Stomach (tissue), 4 donors: ENCODE results near the gene TK2.

Source experiments
- CTCF ChIP-seq, 7 experiments: fragments of 450-650 bp in 4 of 7; fragments of 200-600 bp in 3 of 7; sonication (generic) in 3 of 7; IDR thresholded peaks; one replicate each; pipeline ENCODE4 v1.5.1; 2016 to 2019; ENCODE audit warnings: antibody characterized with exemption in 7 of 7, control low read depth in 2 of 7, mild to moderate bottlenecking in 1 of 7
- POLR2A ChIP-seq, 4 donors: fragments of 450-650 bp; IDR thresholded peaks; one replicate each; pipeline ENCODE4 v1.6.1; 2016; ENCODE audit warnings: antibody characterized with exemption in 4 of 4, control low read depth in 2 of 4, mild to moderate bottlenecking in 1 of 4, moderate library complexity in 1 of 4

DNA sequence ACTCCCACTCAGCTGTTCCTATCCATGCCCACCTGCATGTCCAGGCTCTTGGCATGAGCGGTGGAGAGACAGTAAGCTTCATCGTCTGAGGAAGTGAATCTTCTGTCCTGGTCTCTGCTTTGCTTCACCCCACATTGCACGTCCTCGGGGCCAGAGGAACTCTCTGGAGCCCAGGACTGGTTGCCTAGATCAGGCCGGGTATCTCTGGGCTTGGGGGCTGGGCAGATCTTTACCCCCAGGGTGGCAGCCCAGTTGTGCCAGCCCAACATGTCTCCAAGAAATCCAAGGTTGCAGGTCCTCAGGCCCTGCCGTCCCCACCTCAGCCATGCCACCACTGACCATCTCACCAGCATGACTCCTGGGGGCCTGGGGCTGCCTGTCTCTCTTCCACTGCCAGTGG, 64.5 kb downstream of the TK2 start:
- TF ChIP-seq CTCF (IDR thresholded peaks at IDR 0.05), result no peak
- no peak for TF ChIP-seq POLR2A (IDR thresholded peaks at IDR 0.05)
